Measurements from ENCODE around the gene TRMT11. TPM values are rescaled to one million over a fixed set of nuclear protein-coding genes. Genes with fewer than 3 reads are reported as not detected.

The TRMT11 gene
- total and polyA plus RNA-seq, 2 experiments from 2014 or later, result 21.0 to 24.2 TPM

- DNase-seq, result no peak
- Histone ChIP-seq H3K4me2 (ENCODE audit: unreplicated experiment) (peak overlapping the region; percentile 48), H3K27me3 (replicated peaks; ENCODE audit: insufficient read depth) (no peaks in the 10 kb centered on the region), H3K36me3 (ENCODE audit: low read depth) (peaks cover 7% of the 10 kb centered on the region; the same call in 1 of the 2 replicates), H3K4me1 (ENCODE audit: insufficient read depth) (peaks cover 44% of the 10 kb centered on the region), H3K9ac (no peak overlapping the region), H3K9me2 (ENCODE audit: insufficient read depth) (no peaks in the 10 kb centered on the region), H3F3A (ENCODE audit: insufficient read depth) (peaks cover 41% of the 10 kb centered on the region), H3K27ac (no peak overlapping the region), H4K20me1 (ENCODE audit: insufficient read depth) (no peaks in the 10 kb centered on the region), H3K79me2 (ENCODE audit: insufficient read depth) (no peaks in the 10 kb centered on the region), H3K4me3 (no peak overlapping the region), H2AFZ (no peak overlapping the region), H3K9me3 (ENCODE audit: low read depth) (no peaks in the 10 kb centered on the region)
- in situ Hi-C loops (cut with MboI), result loop anchor here (25.0 kb wide), 2 partner anchors 621 to 1071 kb away; partner anchors contain the start of gene RSPO3
- TF ChIP-seq EZH2phosphoT487 (IDR thresholded peaks at IDR 0.05; ENCODE audit: insufficient read depth, low read depth) (no peak), EZH2 (IDR thresholded peaks at IDR 0.05; ENCODE audit: insufficient read depth, poor library complexity, severe bottlenecking) (no peak)
These were observed 55.2 kb downstream of the TRMT11 start for GRCh38 chr6:126041516-126041915.

DNA sequence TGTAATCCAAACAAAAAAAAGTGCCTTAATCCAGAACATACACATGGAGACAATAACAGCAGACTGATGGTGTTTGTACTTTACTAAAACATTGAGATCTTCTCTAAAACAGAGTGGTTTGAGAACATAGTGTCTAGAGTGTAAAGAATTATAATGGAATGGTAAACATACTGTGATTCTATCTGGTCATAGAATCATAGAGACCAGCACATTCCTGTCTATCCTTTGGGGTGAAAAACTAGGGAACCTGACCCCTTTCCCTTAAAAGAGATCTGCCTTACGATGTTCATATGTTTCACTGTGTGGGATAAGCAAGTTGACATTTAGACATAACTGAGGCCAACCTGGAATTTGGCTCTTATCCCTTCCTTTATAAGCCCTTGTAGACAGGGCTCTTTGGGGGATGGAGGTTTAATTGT is 55.7 kb downstream of the TRMT11 start:
- DNase-seq, result no peak

GRCh38 chr6:126047648-126048047 is 61.3 kb downstream of the TRMT11 start:
- Histone ChIP-seq H3K79me2 (ENCODE audit: insufficient read depth) (no peaks in the 10 kb centered on the region), H3K36me3 (ENCODE audit: low read depth) (no peaks in the 10 kb centered on the region), H3K27ac (no peak overlapping the region), H4K20me1 (ENCODE audit: insufficient read depth) (no peaks in the 10 kb centered on the region; the same call in 1 of the 2 replicates), H2AFZ (no peak overlapping the region), H3K4me3 (no peak overlapping the region), H3K9me3 (ENCODE audit: low read depth) (no peaks in the 10 kb centered on the region), H3K9ac (no peak overlapping the region), H3K4me1 (ENCODE audit: insufficient read depth) (peaks cover under 1% of the 10 kb centered on the region; the same call in 1 of the 2 replicates), H3K27me3 (replicated peaks; ENCODE audit: insufficient read depth) (no peaks in the 10 kb centered on the region), H3F3A (ENCODE audit: insufficient read depth) (no peaks in the 10 kb centered on the region), H3K9me2 (ENCODE audit: insufficient read depth) (no peaks in the 10 kb centered on the region), H3K4me2 (ENCODE audit: unreplicated experiment) (no peak overlapping the region)
- WGBS, 2 experiments (ENCODE audit: low coverage in 1 of 2, low lambda C conversion rate in 2 of 2, missing lambda C conversion rate in 2 of 2), result 93% methylated on average over 7 of the region's 7 CpGs
- in situ Hi-C loops (cut with MboI), result loop anchor here (25.0 kb wide), 2 partner anchors 615 to 1065 kb away; partner anchors contain the start of gene RSPO3
- no peak for DNase-seq
- TF ChIP-seq EZH2phosphoT487 (IDR thresholded peaks at IDR 0.05; ENCODE audit: insufficient read depth, low read depth), result no peak
- TF ChIP-seq EZH2 (IDR thresholded peaks at IDR 0.05; ENCODE audit: insufficient read depth, poor library complexity, severe bottlenecking), result no peak

More for the DNA sequence above, 55.7 kb downstream of the TRMT11 start:
- Histone ChIP-seq H3K9me2 (ENCODE audit: insufficient read depth) (no peaks in the 10 kb centered on the region), H3K4me1 (ENCODE audit: insufficient read depth) (peaks cover 44% of the 10 kb centered on the region), H3K79me2 (ENCODE audit: insufficient read depth) (no peaks in the 10 kb centered on the region), H2AFZ (no peak overlapping the region), H4K20me1 (ENCODE audit: insufficient read depth) (no peaks in the 10 kb centered on the region), H3K36me3 (ENCODE audit: low read depth) (peaks cover 7% of the 10 kb centered on the region; the same call in 1 of the 2 replicates), H3F3A (ENCODE audit: insufficient read depth) (peaks cover 41% of the 10 kb centered on the region), H3K27ac (no peak overlapping the region), H3K9ac (no peak overlapping the region), H3K27me3 (replicated peaks; ENCODE audit: insufficient read depth) (no peaks in the 10 kb centered on the region), H3K4me2 (ENCODE audit: unreplicated experiment) (no peak overlapping the region), H3K4me3 (no peak overlapping the region), H3K9me3 (ENCODE audit: low read depth) (no peaks in the 10 kb centered on the region)
- no peak for TF ChIP-seq EZH2 (IDR thresholded peaks at IDR 0.05; ENCODE audit: insufficient read depth, poor library complexity, severe bottlenecking)
- no peak for TF ChIP-seq EZH2phosphoT487 (IDR thresholded peaks at IDR 0.05; ENCODE audit: insufficient read depth, low read depth)
- WGBS, 2 experiments (ENCODE audit: low coverage in 1 of 2, low lambda C conversion rate in 2 of 2, missing lambda C conversion rate in 2 of 2), result 95 to 97% methylated on average over 1 of the region's 1 CpG
- in situ Hi-C loops (cut with MboI), result loop anchor here (25.0 kb wide), 2 partner anchors 620 to 1070 kb away; partner anchors contain the start of gene RSPO3

DNA sequence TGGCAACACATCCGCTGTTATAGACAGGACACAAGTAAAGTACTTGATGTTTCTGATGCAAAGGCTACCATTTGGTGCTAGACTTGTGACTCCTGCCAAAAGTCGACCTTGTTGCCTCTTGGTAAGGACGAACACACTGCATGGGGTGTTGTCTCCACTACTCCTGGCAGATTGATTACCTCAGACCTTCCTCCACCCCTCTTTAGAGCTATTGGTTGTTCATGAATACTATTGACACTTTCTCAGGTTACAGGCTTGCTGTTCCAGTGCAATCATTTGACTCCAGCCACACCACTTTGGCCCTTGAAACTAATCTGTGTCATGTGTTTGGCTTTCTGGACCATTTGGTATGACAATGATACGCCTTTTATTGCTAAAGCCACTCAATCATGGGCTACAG is 62.3 kb downstream of the TRMT11 start:
- Histone ChIP-seq H2AFZ (no peak overlapping the region), H3K27me3 (replicated peaks; ENCODE audit: insufficient read depth) (no peaks in the 10 kb centered on the region), H3K79me2 (ENCODE audit: insufficient read depth) (no peaks in the 10 kb centered on the region), H3K27ac (no peak overlapping the region), H3K9me3 (ENCODE audit: low read depth) (no peaks in the 10 kb centered on the region), H3K4me1 (ENCODE audit: insufficient read depth) (no peaks in the 10 kb centered on the region), H3K9me2 (ENCODE audit: insufficient read depth) (no peaks in the 10 kb centered on the region), H4K20me1 (ENCODE audit: insufficient read depth) (no peaks in the 10 kb centered on the region; the same call in 1 of the 2 replicates), H3K4me3 (no peak overlapping the region), H3K9ac (no peak overlapping the region), H3F3A (ENCODE audit: insufficient read depth) (no peaks in the 10 kb centered on the region), H3K4me2 (ENCODE audit: unreplicated experiment) (no peak overlapping the region), H3K36me3 (ENCODE audit: low read depth) (no peaks in the 10 kb centered on the region)
- no peak for DNase-seq
- 80 to 89% methylated on average over 4 of the region's 4 CpGs for WGBS, 2 experiments (ENCODE audit: low coverage in 1 of 2, low lambda C conversion rate in 2 of 2, missing lambda C conversion rate in 2 of 2)
- in situ Hi-C loops (cut with MboI), result loop anchor here (25.0 kb wide), 2 partner anchors 614 to 1064 kb away; partner anchors contain the start of gene RSPO3
- no peak for TF ChIP-seq EZH2phosphoT487 (IDR thresholded peaks at IDR 0.05; ENCODE audit: insufficient read depth, low read depth)
- no peak for TF ChIP-seq EZH2 (IDR thresholded peaks at IDR 0.05; ENCODE audit: insufficient read depth, poor library complexity, severe bottlenecking)
